Osteoblast (primary cell): ENCODE measurements around the gene SIRPA. TPM values are rescaled to one million over a fixed set of nuclear protein-coding genes. Genes with fewer than 3 reads are reported as not detected.

Experiments
- DNase-seq: peaks from one replicate; pipeline ENCODE4 v3.0.0; 2011; ENCODE audit warnings: low spot score, mixed read lengths; ENCODE audit not compliant: insufficient read length; ENCODE audit errors: missing footprints
- H2AFZ ChIP-seq: 2 replicates; pipeline ENCODE4 v1.6.0; 2011; ENCODE audit warnings: mild to moderate bottlenecking, low read length
- H3K27ac ChIP-seq: 2 replicates; pipeline ENCODE4 v1.5.1; 2011; ENCODE audit warnings: mild to moderate bottlenecking, low read depth, low read length, moderate library complexity
- H3K27me3 ChIP-seq: 2 replicates; pipeline ENCODE4 v1.6.0; 2012; ENCODE audit warnings: mild to moderate bottlenecking, control low read depth, inconsistent platforms, low read length, moderate library complexity; ENCODE audit not compliant: insufficient read depth
- H3K36me3 ChIP-seq: 2 replicates; pipeline ENCODE4 v1.5.1; 2011; ENCODE audit warnings: mild to moderate bottlenecking, low read length, control low read depth, moderate library complexity; ENCODE audit not compliant: insufficient read depth
- H3K4me1 ChIP-seq: 2 replicates; pipeline ENCODE4 v1.5.1; 2011; ENCODE audit warnings: mild to moderate bottlenecking, low read length, control low read depth, moderate library complexity; ENCODE audit not compliant: insufficient read depth
- H3K4me2 ChIP-seq: 2 replicates; pipeline ENCODE4 v1.6.0; 2011; ENCODE audit warnings: mild to moderate bottlenecking, low read length; ENCODE audit not compliant: insufficient read depth
- H3K4me3 ChIP-seq: fragments of 200-600 bp; sonication (generic); 3 replicates; pipeline ENCODE4 v1.5.1; 2012; ENCODE audit warnings: mild to moderate bottlenecking, low read length, inconsistent platforms; ENCODE audit not compliant: insufficient read depth
- H3K79me2 ChIP-seq: 2 replicates; pipeline ENCODE4 v1.6.0; 2012; ENCODE audit warnings: mild to moderate bottlenecking, low read length, control low read depth, inconsistent platforms; ENCODE audit not compliant: insufficient read depth
- H3K9me3 ChIP-seq: 2 replicates; pipeline ENCODE4 v1.5.1; 2011; ENCODE audit warnings: low read depth, low read length, control low read depth
- H4K20me1 ChIP-seq: 2 replicates; pipeline ENCODE4 v1.6.0; 2012; ENCODE audit warnings: mild to moderate bottlenecking, low read length, control low read depth; ENCODE audit not compliant: insufficient read depth
- total RNA-seq: library from RNA; depleted of rRNA; stranded (reverse); fragments of >200 nt; gene quantifications from 2 replicates; pipeline ENCODE4 v1.2.3, GENCODE V29; 2012
- TF ChIP-seq, protein P1 (sequence below): IDR thresholded peaks from 2 replicates; pipeline ENCODE4 v1.5.1; 2011; ENCODE audit warnings: mild to moderate bottlenecking, low read depth, low read length, moderate library complexity; ENCODE audit errors: extremely low read depth

Gene SIRPA
- total RNA-seq, 1 donor: 15.9 TPM

DNA sequence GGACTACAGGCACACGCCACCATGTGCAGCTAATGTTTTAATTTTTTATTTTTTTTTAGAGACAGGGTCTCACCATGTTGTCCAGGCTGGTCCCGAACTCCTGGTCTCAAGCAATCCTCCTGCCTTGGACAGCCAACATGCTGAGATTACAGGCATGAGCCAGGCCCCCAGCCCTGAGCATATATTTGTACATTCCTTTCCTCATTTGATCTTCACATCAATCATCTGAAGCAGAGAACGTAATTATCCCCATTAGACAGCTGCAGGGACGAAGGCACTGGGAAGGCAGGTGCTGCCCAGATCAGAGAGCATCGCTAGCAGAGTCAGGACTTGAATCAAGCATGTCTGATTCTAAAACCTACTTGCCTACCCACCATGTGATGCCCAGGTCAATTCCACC, 41.0 kb upstream of the SIRPA start:
- H3K4me1 ChIP-seq: peaks cover 20% of the 10 kb centered on the region
- no peak overlapping the region for H2AFZ ChIP-seq
- H3K27me3 ChIP-seq: no peaks in the 10 kb centered on the region
- H3K27ac ChIP-seq: no peak overlapping the region
- H3K79me2 ChIP-seq: no peaks in the 10 kb centered on the region
- no peak overlapping the region for H3K4me3 ChIP-seq
- no peaks in the 10 kb centered on the region for H3K36me3 ChIP-seq
- no peaks in the 10 kb centered on the region for H4K20me1 ChIP-seq
- H3K4me2 ChIP-seq: no peak overlapping the region
- TF ChIP-seq, protein P1, sequence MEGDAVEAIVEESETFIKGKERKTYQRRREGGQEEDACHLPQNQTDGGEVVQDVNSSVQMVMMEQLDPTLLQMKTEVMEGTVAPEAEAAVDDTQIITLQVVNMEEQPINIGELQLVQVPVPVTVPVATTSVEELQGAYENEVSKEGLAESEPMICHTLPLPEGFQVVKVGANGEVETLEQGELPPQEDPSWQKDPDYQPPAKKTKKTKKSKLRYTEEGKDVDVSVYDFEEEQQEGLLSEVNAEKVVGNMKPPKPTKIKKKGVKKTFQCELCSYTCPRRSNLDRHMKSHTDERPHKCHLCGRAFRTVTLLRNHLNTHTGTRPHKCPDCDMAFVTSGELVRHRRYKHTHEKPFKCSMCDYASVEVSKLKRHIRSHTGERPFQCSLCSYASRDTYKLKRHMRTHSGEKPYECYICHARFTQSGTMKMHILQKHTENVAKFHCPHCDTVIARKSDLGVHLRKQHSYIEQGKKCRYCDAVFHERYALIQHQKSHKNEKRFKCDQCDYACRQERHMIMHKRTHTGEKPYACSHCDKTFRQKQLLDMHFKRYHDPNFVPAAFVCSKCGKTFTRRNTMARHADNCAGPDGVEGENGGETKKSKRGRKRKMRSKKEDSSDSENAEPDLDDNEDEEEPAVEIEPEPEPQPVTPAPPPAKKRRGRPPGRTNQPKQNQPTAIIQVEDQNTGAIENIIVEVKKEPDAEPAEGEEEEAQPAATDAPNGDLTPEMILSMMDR: no peak
- no peak for DNase-seq
- H3K9me3 ChIP-seq: no peaks in the 10 kb centered on the region

DNA sequence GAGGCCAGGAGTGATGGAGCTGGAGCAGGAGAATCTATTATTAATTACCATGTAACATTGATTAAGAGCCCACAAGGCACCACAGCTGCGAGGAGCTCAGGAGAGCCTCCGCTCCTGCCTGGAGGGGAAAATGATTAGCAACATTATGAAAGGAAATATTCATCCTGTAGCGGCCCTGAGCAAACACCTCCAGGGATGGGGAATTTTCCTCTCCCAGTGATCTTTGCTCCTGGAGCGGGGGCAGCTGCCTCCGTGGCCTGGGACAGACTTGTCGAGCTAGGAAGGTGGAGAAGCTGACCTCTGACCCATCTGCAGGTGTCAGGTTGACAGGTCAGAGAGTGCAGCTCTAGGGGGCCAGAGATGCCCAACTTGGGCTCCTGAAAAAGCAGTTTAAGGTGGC, 40.1 kb upstream of the SIRPA start:
- Histone ChIP-seq H3K4me3 (no peak overlapping the region), H2AFZ (no peak overlapping the region), H3K36me3 (no peaks in the 10 kb centered on the region), H3K27me3 (no peaks in the 10 kb centered on the region), H4K20me1 (no peaks in the 10 kb centered on the region), H3K27ac (no peak overlapping the region), H3K4me1 (peaks cover 29% of the 10 kb centered on the region), H3K4me2 (no peak overlapping the region), H3K9me3 (no peaks in the 10 kb centered on the region), H3K79me2 (no peaks in the 10 kb centered on the region)
- TF ChIP-seq, protein P1: no peak
- no peak for DNase-seq

DNA sequence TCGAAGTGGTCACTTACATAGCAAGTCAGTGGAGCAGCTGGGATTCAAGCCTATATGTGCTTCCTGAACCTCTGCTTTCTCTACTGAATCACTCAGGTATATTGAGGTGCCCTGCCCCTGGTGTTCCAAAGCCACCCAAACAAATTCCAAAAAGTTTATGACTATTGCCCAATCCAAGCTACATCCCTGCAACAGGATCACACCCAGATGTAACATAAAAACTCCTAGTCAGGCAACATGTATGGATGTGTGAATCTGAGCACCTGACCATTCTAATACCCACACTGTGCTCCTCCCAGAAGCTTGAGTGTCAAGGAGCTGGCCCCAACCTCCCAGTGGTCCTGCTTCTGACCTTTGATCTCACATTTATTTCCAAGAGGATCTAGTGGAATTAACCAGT, 39.5 kb upstream of the SIRPA start:
- H3K79me2 ChIP-seq: no peaks in the 10 kb centered on the region
- H4K20me1 ChIP-seq: no peaks in the 10 kb centered on the region
- no peaks in the 10 kb centered on the region for H3K9me3 ChIP-seq
- H3K4me2 ChIP-seq: no peak overlapping the region
- no peak overlapping the region for H3K4me3 ChIP-seq
- no peaks in the 10 kb centered on the region for H3K36me3 ChIP-seq
- H3K4me1 ChIP-seq: peaks cover 34% of the 10 kb centered on the region
- no peak overlapping the region for H2AFZ ChIP-seq
- H3K27me3 ChIP-seq: no peaks in the 10 kb centered on the region
- no peak overlapping the region for H3K27ac ChIP-seq
- TF ChIP-seq, protein P1: no peak
- DNase-seq: no peak

DNA sequence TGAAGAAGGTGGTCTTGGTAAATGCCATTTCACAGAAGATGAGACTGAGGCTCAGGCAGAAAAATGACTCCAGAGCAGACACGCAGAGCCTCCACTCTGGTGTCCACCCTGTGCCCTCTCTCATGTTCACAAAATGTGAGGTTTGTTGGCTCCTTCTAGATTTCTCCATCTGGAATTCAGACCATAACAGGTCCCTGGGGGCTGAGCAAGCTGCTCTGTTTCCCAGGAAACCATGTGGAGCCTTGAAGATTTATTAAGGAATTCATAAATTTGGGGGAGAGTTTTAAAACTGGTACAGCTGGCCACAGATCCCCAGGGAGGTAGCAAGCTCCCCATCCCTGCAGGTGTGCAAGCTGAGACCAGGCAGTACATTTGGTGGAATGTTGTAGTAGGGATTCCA, 38.8 kb upstream of the SIRPA start:
- no peaks in the 10 kb centered on the region for H3K36me3 ChIP-seq
- no peak for DNase-seq
- H3K4me1 ChIP-seq: peaks cover 42% of the 10 kb centered on the region
- H3K27me3 ChIP-seq: no peaks in the 10 kb centered on the region
- H4K20me1 ChIP-seq: no peaks in the 10 kb centered on the region
- no peaks in the 10 kb centered on the region for H3K79me2 ChIP-seq
- H2AFZ ChIP-seq: no peak overlapping the region
- H3K27ac ChIP-seq: no peak overlapping the region
- no peaks in the 10 kb centered on the region for H3K9me3 ChIP-seq
- H3K4me3 ChIP-seq: no peak overlapping the region
- peak overlapping the region; percentile 20 for H3K4me2 ChIP-seq
- TF ChIP-seq, protein P1: no peak
